BJ (cell line): ENCODE data around the gene SDHA. TPM values are rescaled to one million over a fixed set of nuclear protein-coding genes. Genes with fewer than 3 reads are reported as not detected.

ENCODE experiments used
- CTCF ChIA-PET: fragments of 350-600 bp; formaldehyde crosslinking; extraction: SDS; loops from one replicate; lab custom pipeline; 2021; ENCODE audit warnings: antibody characterized with exemption, inconsistent platforms; lab: Yijun Ruan, JAX
- POLR2A ChIA-PET: fragments of 300-600 bp; sonication (Branson Sonifier 250); formaldehyde crosslinking; extraction: SDS; loops from one replicate; lab custom pipeline; 2021; ENCODE audit warnings: antibody characterized with exemption; lab: Charles Lee
- DNase-seq: peaks from one replicate; pipeline ENCODE4 v3.0.0-alpha.2; 2011; ENCODE audit warnings: low read depth
- H3K27me3 ChIP-seq: 2 replicates; pipeline ENCODE4 v1.6.0; 2011; ENCODE audit warnings: low read length; ENCODE audit not compliant: control insufficient read depth, insufficient read depth
- H3K36me3 ChIP-seq: 2 replicates; pipeline ENCODE4 v1.5.1; 2011; ENCODE audit warnings: low read length; ENCODE audit not compliant: control insufficient read depth, insufficient read depth
- H3K4me3 ChIP-seq: 2 replicates; pipeline ENCODE4 v1.5.1; 2011; ENCODE audit warnings: low read depth, mild to moderate bottlenecking, control low read depth, low read length
- polyA plus RNA-seq: library from polyadenylated mRNA; depleted of rRNA; stranded (reverse); fragments of >200 nt; gene quantifications from 2 replicates; pipeline ENCODE4 v1.2.3, GENCODE V29; 2011
- TF ChIP-seq, protein P1 (sequence below): IDR thresholded peaks from 2 replicates; pipeline ENCODE4 v1.5.1; 2011; ENCODE audit warnings: low read depth, mild to moderate bottlenecking, control low read depth, inconsistent platforms, low read length, moderate library complexity; ENCODE audit not compliant: insufficient read depth

Gene SDHA
- polyA plus RNA-seq, 1 experiment: 112 TPM

DNA sequence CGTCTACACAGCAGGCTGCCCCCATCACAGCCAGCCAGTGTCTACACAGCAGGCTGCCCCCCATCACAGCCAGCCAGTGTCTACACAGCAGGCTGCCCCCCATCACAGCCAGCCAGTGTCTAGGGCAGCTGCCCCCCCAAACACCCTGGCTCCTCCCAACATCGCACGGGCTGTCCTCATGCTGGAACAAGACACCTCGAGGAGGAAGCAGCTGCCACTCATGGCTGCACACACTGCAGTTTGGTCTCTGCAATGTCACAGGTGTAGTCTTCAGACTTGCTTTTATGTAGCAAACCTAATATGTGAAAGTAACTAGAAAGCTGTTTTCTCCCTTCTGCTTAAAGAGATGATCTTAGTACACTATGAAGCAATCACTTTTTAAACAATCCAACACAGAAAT lies 17.1 kb upstream of the SDHA start:
- CTCF ChIA-PET: interaction anchor here (1.7 to 2.4 kb wide), 2 partner anchors 10 to 12 kb away, joined by 4 to 7 read pairs; partner anchors contain the start of gene LRRC14B
- TF ChIP-seq, protein P1, sequence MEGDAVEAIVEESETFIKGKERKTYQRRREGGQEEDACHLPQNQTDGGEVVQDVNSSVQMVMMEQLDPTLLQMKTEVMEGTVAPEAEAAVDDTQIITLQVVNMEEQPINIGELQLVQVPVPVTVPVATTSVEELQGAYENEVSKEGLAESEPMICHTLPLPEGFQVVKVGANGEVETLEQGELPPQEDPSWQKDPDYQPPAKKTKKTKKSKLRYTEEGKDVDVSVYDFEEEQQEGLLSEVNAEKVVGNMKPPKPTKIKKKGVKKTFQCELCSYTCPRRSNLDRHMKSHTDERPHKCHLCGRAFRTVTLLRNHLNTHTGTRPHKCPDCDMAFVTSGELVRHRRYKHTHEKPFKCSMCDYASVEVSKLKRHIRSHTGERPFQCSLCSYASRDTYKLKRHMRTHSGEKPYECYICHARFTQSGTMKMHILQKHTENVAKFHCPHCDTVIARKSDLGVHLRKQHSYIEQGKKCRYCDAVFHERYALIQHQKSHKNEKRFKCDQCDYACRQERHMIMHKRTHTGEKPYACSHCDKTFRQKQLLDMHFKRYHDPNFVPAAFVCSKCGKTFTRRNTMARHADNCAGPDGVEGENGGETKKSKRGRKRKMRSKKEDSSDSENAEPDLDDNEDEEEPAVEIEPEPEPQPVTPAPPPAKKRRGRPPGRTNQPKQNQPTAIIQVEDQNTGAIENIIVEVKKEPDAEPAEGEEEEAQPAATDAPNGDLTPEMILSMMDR: no peak

DNA sequence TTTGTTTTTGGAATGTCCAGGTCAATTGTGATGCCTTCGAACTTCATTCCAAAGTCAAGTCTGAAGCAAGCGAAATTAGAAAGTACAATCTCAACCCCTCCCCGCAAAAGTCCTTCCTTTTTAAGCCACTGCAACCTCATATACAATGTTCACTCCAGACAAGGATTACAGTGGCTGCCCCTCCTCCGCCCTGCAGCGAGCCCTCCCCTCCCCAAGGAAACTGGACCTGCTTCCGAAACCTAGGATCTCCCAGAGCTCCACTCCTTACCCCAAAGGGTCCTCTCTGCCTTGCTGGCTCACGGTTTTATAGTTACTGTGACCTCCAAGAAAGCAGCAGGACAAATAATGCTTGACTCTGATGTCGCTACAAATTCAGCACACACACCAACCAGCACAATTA lies 16.4 kb upstream of the SDHA start:
- CTCF ChIA-PET: interaction anchor here (1.7 kb wide), 1 partner anchor 11 kb away, joined by 4 read pairs; the partner anchor contains the start of gene LRRC14B
- no peak overlapping the region for H3K4me3 ChIP-seq
- no peak for DNase-seq

More for the DNA sequence above, 17.1 kb upstream of the SDHA start:
- Histone ChIP-seq H3K4me3 (no peak overlapping the region), H3K27me3 (no peaks in the 10 kb centered on the region), H3K36me3 (peaks cover 8% of the 10 kb centered on the region; the same call in 1 of the 2 replicates)
- POLR2A ChIA-PET: no interaction called here
- no peak for DNase-seq

DNA sequence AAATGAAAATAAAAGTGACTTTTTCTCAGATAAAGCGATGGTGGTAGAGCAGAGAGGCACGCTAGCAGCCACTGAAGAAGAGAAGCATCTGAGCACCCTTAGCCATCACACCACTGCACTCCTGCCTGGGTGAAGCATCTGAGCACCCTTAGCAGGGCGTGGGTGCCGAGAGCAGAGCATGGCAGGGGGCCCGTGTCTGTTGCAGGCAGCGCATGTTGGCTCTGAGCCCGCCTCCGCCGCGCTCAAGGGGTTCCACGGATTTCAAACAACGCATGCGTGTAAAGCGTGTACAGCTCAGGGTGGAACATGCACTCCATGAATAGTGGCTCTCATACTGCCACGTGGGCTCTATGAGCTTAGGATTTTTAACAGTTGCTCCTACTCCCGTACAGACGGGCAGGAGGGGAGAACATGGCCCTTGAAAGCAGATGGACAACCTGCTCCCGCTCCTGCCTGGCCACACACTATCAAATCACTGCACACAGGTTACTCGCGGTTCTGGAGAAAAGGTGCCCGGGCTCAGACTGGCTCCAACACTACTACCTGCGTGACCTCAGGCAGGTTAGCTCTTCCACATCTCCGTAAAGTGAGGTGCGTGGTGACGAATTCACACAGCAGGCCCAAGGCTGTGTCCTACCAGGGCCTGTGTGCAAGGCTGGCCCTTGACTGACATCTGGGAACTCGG lies 14.7 kb upstream of the SDHA start:
- ChIA-PET POLR2A (no interaction called here), CTCF (interaction anchor here (1.0 to 1.6 kb wide), 2 partner anchors 15 to 16 kb away, joined by 3 to 6 read pairs; no protein-coding TSS in a partner anchor)
- no peaks in the 10 kb centered on the region for H3K27me3 ChIP-seq
- H3K36me3 ChIP-seq: peaks cover 8% of the 10 kb centered on the region; the same call in 1 of the 2 replicates
- no peak overlapping the region for H3K4me3 ChIP-seq
- no peak for DNase-seq
- TF ChIP-seq, protein P1: no peak

More for the DNA sequence above, 16.4 kb upstream of the SDHA start:
- Histone ChIP-seq H3K36me3 (peaks cover 8% of the 10 kb centered on the region; the same call in 1 of the 2 replicates), H3K27me3 (no peaks in the 10 kb centered on the region)
- POLR2A ChIA-PET: no interaction called here
- TF ChIP-seq, protein P1: no peak

DNA sequence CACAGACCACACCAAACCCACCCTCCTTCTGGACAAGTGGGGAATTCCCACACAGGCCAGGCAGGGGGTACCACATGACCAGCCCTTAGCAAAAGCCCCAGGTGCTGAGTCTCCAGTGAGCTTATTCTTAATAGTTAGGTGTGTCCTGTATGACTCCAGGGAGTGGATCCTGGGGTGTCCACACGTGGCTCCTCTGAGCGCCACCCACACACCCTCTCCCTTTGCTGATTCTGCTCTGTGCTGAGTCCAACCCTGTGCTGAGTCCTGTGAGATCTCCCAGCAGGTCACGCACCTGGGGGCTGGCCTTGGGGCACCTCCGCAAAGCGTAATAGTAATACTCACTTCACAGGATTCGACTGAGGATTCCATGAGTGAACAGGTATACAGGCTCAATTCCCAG lies 14.1 kb upstream of the SDHA start:
- Histone ChIP-seq H3K36me3 (peaks cover 6% of the 10 kb centered on the region), H3K27me3 (no peaks in the 10 kb centered on the region), H3K4me3 (no peak overlapping the region)
- TF ChIP-seq, protein P1: no peak
- ChIA-PET CTCF (interaction anchor here (1.0 to 1.2 kb wide), 2 partner anchors 15 kb away, joined by 3 read pairs; no protein-coding TSS in a partner anchor), POLR2A (no interaction called here)
- no peak for DNase-seq

DNA sequence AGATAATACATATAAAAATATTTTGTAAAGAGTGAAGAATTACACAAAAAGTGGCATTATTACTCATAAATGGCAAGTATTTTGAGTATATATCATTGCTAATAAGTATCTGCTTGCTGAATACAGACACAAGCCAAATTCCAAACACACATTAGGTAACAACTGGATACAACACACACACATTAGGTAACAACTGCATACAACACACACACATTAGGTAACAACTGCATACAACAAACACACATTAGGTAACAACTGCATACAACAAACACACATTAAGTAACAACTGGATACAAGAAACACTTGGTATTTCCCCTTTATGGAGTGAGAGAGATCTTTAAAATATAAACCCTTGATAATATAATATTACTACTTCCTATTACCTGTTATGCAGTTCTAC lies 13.7 kb upstream of the SDHA start:
- no peak overlapping the region for H3K4me3 ChIP-seq
- no peaks in the 10 kb centered on the region for H3K27me3 ChIP-seq
- peaks cover 6% of the 10 kb centered on the region for H3K36me3 ChIP-seq
- CTCF ChIA-PET: interaction anchor here (1.2 kb wide), 1 partner anchor 16 kb away, joined by 3 read pairs; no protein-coding TSS in a partner anchor
- no peak for DNase-seq
- POLR2A ChIA-PET: no interaction called here
- TF ChIP-seq, protein P1: no peak
